SK-N-SH (cell line): ENCODE results near the gene HBG1.

Source experiments
- CTCF ChIP-seq: fragments of 200-600 bp; sonication (generic); IDR thresholded peaks from 2 replicates; pipeline ENCODE4 v1.6.1; 2017; ENCODE audit warnings: antibody characterized with exemption, mild to moderate bottlenecking, moderate library complexity
- FOXJ3 ChIP-seq: sonication (generic); formaldehyde crosslinking; IDR thresholded peaks from 2 replicates; pipeline ENCODE4 v1.5.1; 2020; ENCODE audit warnings: mild to moderate bottlenecking, missing genetic modification reagents
- JUND ChIP-seq: IDR thresholded peaks from 2 replicates; pipeline ENCODE4 v1.4.0; 2012
- POLR2AphosphoS5 ChIP-seq: IDR thresholded peaks from 2 replicates; pipeline ENCODE4 v1.6.1; 2012; ENCODE audit warnings: low read depth, low read length
- RFX5 ChIP-seq: IDR thresholded peaks from 2 replicates; pipeline ENCODE4 v1.6.1; 2012; ENCODE audit warnings: mild to moderate bottlenecking, improper control_type of control experiment, low read length
- SIN3A ChIP-seq: IDR thresholded peaks from 2 replicates; pipeline ENCODE4 v1.6.1; 2012; ENCODE audit warnings: low read depth, mild to moderate bottlenecking, low read length, moderate library complexity, borderline replicate concordance
- SMC3 ChIP-seq: IDR thresholded peaks from 2 replicates; pipeline ENCODE4 v1.6.1; 2012; ENCODE audit warnings: low read depth, low read length, improper control_type of control experiment
- USF1 ChIP-seq: IDR thresholded peaks from 2 replicates; pipeline ENCODE4 v1.4.0; 2012; ENCODE audit warnings: low read depth, borderline replicate concordance
- USF2 ChIP-seq: fragments of 150-350 bp; IDR thresholded peaks from 2 replicates; pipeline ENCODE4 v1.6.1; 2017; ENCODE audit warnings: antibody characterized with exemption, low read length, low read depth, borderline replicate concordance
- YY1 ChIP-seq: IDR thresholded peaks from 2 replicates; pipeline ENCODE4 v1.4.0; 2012; ENCODE audit warnings: low read depth, mild to moderate bottlenecking

- no peak for TF ChIP-seq CTCF
- TF ChIP-seq RFX5 = no peak
- TF ChIP-seq SMC3 = no peak
- no peak for TF ChIP-seq USF1
- no peak for TF ChIP-seq POLR2AphosphoS5
- TF ChIP-seq YY1 = no peak
- no peak for TF ChIP-seq USF2
- no peak for TF ChIP-seq JUND
- TF ChIP-seq FOXJ3 = no peak
- TF ChIP-seq SIN3A = no peak
Measured at GRCh38 chr11:5237420-5237819, 12.2 kb downstream of the HBG1 start.
